ENCODE results near the gene ITIH4.

GRCh38 chr3:52843881-52844280, 13.4 kb upstream of the ITIH4 start:
- TF ChIP-seq CTCF (IDR thresholded peaks at IDR 0.05; ENCODE audit: low read depth, low read length), result no peak
- no peak for TF ChIP-seq EZH2phosphoT487 (IDR thresholded peaks at IDR 0.05; ENCODE audit: low read depth)

All from OCI-LY3 (cell line).